HUES6 (cell line): Measurements from ENCODE around the gene DPAGT1.

Source experiments
- H3K27ac ChIP-seq: 2 replicates; pipeline ENCODE4 v1.7.0; 2013; ENCODE audit warnings: low read depth, mild to moderate bottlenecking, low read length, inconsistent platforms
- H3K27me3 ChIP-seq: 2 replicates; pipeline ENCODE4 v1.6.1; 2013; ENCODE audit warnings: low read length; ENCODE audit not compliant: control insufficient read depth, insufficient read depth
- H3K36me3 ChIP-seq: 2 replicates; pipeline ENCODE4 v1.6.1; 2013; ENCODE audit warnings: low read length; ENCODE audit not compliant: control insufficient read depth, insufficient read depth
- H3K4me1 ChIP-seq: 2 replicates; pipeline ENCODE4 v1.6.1; 2013; ENCODE audit warnings: low read length; ENCODE audit not compliant: control insufficient read depth, insufficient read depth
- H3K4me3 ChIP-seq: 2 replicates; pipeline ENCODE4 v1.5.1; 2013; ENCODE audit warnings: low read depth, low read length
- H3K9ac ChIP-seq: one replicate; pipeline ENCODE4 v1.6.1; 2013; ENCODE audit warnings: mild to moderate bottlenecking, low read length
- H3K9me3 ChIP-seq: 2 replicates; pipeline ENCODE4 v1.6.1; 2013; ENCODE audit warnings: low read depth, low read length; ENCODE audit not compliant: control insufficient read depth, insufficient read depth

The DPAGT1 gene

GRCh38 chr11:119115484-119116234 lies 14.0 kb upstream of the DPAGT1 start:
- Histone ChIP-seq H3K36me3 (0 out of 2 replicates have a peak, but pooled peaks cover 8% of the 10 kb centered on the region), H3K9ac (no peak overlapping the region), H3K4me3 (no peak overlapping the region)

GRCh38 chr11:119114351-119114750 lies 12.7 kb upstream of the DPAGT1 start:
- Histone ChIP-seq H3K9me3 (no peaks in the 10 kb centered on the region), H3K27ac (no peak overlapping the region), H3K4me3 (no peak overlapping the region), H3K27me3 (no peaks in the 10 kb centered on the region), H3K4me1 (peaks cover 3% of the 10 kb centered on the region; the same call in 1 of the 2 replicates), H3K9ac (no peak overlapping the region), H3K36me3 (0 out of 2 replicates have a peak, but pooled peaks cover 8% of the 10 kb centered on the region)

More at GRCh38 chr11:119115484-119116234, 14.0 kb upstream of the DPAGT1 start:
- H3K9me3 ChIP-seq, result no peaks in the 10 kb centered on the region
- H3K27ac ChIP-seq, result no peak overlapping the region
- H3K4me1 ChIP-seq, result peaks cover 8% of the 10 kb centered on the region
- H3K27me3 ChIP-seq, result no peaks in the 10 kb centered on the region

- H3K27me3 ChIP-seq, result peaks cover 3% of the 10 kb centered on the region; the same call in 1 of the 2 replicates
- 0 out of 2 replicates have a peak, but pooled peaks cover 8% of the 10 kb centered on the region for H3K36me3 ChIP-seq
- H3K4me3 ChIP-seq, result no peak overlapping the region
- peaks cover 4% of the 10 kb centered on the region for H3K4me1 ChIP-seq
- H3K27ac ChIP-seq, result no peak overlapping the region
- no peaks in the 10 kb centered on the region for H3K9me3 ChIP-seq
- no peak overlapping the region for H3K9ac ChIP-seq
These were observed 12.1 kb upstream of the DPAGT1 start for GRCh38 chr11:119113716-119114115.

GRCh38 chr11:119112314-119113020 lies 10.8 kb upstream of the DPAGT1 start:
- no peak overlapping the region for H3K27ac ChIP-seq
- peaks cover 12% of the 10 kb centered on the region for H3K4me1 ChIP-seq
- H3K9ac ChIP-seq, result no peak overlapping the region
- H3K9me3 ChIP-seq, result no peaks in the 10 kb centered on the region
- peaks cover 13% of the 10 kb centered on the region for H3K27me3 ChIP-seq
- H3K4me3 ChIP-seq, result no peak overlapping the region
- H3K36me3 ChIP-seq, result 0 out of 2 replicates have a peak, but pooled peaks cover 8% of the 10 kb centered on the region

GRCh38 chr11:119111361-119111925 lies 9.8 kb upstream of the DPAGT1 start:
- 0 out of 2 replicates have a peak, but pooled peaks cover 8% of the 10 kb centered on the region for H3K36me3 ChIP-seq
- no peak overlapping the region for H3K27ac ChIP-seq
- peaks cover 13% of the 10 kb centered on the region for H3K27me3 ChIP-seq
- H3K9ac ChIP-seq, result no peak overlapping the region
- peaks cover 17% of the 10 kb centered on the region for H3K4me1 ChIP-seq
- H3K4me3 ChIP-seq, result no peak overlapping the region
- no peaks in the 10 kb centered on the region for H3K9me3 ChIP-seq

GRCh38 chr11:119110439-119110838 lies 8.8 kb upstream of the DPAGT1 start:
- no peak overlapping the region for H3K4me3 ChIP-seq
- H3K9ac ChIP-seq, result no peak overlapping the region
- H3K27ac ChIP-seq, result no peak overlapping the region
- H3K27me3 ChIP-seq, result peaks cover 13% of the 10 kb centered on the region
- H3K36me3 ChIP-seq, result 0 out of 2 replicates have a peak, but pooled peaks cover 8% of the 10 kb centered on the region
- no peaks in the 10 kb centered on the region for H3K9me3 ChIP-seq
- peaks cover 21% of the 10 kb centered on the region for H3K4me1 ChIP-seq

- Histone ChIP-seq H3K9ac (no peak overlapping the region), H3K27me3 (peaks cover 13% of the 10 kb centered on the region), H3K9me3 (no peaks in the 10 kb centered on the region), H3K36me3 (0 out of 2 replicates have a peak, but pooled peaks cover 8% of the 10 kb centered on the region), H3K27ac (no peak overlapping the region), H3K4me1 (peaks cover 21% of the 10 kb centered on the region), H3K4me3 (no peak overlapping the region)
These were observed 8.2 kb upstream of the DPAGT1 start for GRCh38 chr11:119109843-119110242.

GRCh38 chr11:119108857-119109221 lies 7.2 kb upstream of the DPAGT1 start:
- Histone ChIP-seq H3K27ac (no peak overlapping the region), H3K9ac (no peak overlapping the region), H3K4me3 (no peak overlapping the region), H3K9me3 (no peaks in the 10 kb centered on the region), H3K27me3 (peaks cover 13% of the 10 kb centered on the region), H3K4me1 (peaks cover 21% of the 10 kb centered on the region), H3K36me3 (0 out of 2 replicates have a peak, but pooled peaks cover 8% of the 10 kb centered on the region)

GRCh38 chr11:119108146-119108856 lies 6.6 kb upstream of the DPAGT1 start:
- 0 out of 2 replicates have a peak, but pooled peaks cover 8% of the 10 kb centered on the region for H3K36me3 ChIP-seq
- H3K4me3 ChIP-seq, result peak overlapping the region; percentile 65
- peak overlapping the region; percentile 63 for H3K9ac ChIP-seq
- H3K27me3 ChIP-seq, result peaks cover 13% of the 10 kb centered on the region
- H3K27ac ChIP-seq, result no peak overlapping the region
- H3K9me3 ChIP-seq, result no peaks in the 10 kb centered on the region
- peaks cover 21% of the 10 kb centered on the region for H3K4me1 ChIP-seq

GRCh38 chr11:119107538-119108145 lies 6.0 kb upstream of the DPAGT1 start:
- Histone ChIP-seq H3K9ac (peak overlapping the region; percentile 63), H3K27ac (no peak overlapping the region)

More at GRCh38 chr11:119107538-119108145, 6.0 kb upstream of the DPAGT1 start:
- Histone ChIP-seq H3K4me3 (peak overlapping the region; percentile 65), H3K4me1 (peaks cover 25% of the 10 kb centered on the region), H3K27me3 (peaks cover 13% of the 10 kb centered on the region), H3K36me3 (0 out of 2 replicates have a peak, but pooled peaks cover 8% of the 10 kb centered on the region), H3K9me3 (no peaks in the 10 kb centered on the region)
